ENCODE measurements around the gene PBX3. TPM values are rescaled to one million over a fixed set of nuclear protein-coding genes. Genes with fewer than 3 reads are reported as not detected.

The PBX3 gene
- total and polyA plus RNA-seq, 2 experiments from 2014 or later: 133 to 134 TPM

DNA sequence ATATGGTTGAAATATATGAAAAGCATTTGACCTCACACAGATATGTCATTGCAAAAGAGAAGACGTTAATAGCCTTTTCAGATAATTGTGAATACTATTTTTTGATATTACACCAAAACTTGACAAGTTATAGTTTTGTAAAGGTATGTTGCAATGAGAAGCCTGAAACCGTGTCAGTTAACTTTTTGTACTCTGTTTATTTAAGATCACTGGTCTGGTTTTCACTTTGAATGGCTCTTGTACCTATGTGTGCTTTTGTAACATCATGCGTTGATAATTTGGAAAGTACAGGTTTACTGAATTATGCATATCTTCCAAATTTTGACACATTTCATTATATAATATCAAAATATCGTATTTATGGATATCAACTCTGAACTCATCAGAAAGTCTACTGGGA lies 177.2 kb downstream of the PBX3 start:
- no peak overlapping the region for H3K4me3 ChIP-seq
- H3K4me1 ChIP-seq (ENCODE audit: low read depth): no peaks in the 10 kb centered on the region
- peaks cover 9% of the 10 kb centered on the region for H3K36me3 ChIP-seq
- H3K9me3 ChIP-seq (ENCODE audit: low read depth): no peaks in the 10 kb centered on the region
- H3K27me3 ChIP-seq: no peaks in the 10 kb centered on the region
- DNase-seq (ENCODE audit: low read depth in 1 of 2, low spot score in 1 of 2): no peak
- TF ChIP-seq, protein P1, sequence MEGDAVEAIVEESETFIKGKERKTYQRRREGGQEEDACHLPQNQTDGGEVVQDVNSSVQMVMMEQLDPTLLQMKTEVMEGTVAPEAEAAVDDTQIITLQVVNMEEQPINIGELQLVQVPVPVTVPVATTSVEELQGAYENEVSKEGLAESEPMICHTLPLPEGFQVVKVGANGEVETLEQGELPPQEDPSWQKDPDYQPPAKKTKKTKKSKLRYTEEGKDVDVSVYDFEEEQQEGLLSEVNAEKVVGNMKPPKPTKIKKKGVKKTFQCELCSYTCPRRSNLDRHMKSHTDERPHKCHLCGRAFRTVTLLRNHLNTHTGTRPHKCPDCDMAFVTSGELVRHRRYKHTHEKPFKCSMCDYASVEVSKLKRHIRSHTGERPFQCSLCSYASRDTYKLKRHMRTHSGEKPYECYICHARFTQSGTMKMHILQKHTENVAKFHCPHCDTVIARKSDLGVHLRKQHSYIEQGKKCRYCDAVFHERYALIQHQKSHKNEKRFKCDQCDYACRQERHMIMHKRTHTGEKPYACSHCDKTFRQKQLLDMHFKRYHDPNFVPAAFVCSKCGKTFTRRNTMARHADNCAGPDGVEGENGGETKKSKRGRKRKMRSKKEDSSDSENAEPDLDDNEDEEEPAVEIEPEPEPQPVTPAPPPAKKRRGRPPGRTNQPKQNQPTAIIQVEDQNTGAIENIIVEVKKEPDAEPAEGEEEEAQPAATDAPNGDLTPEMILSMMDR (IDR thresholded peaks at IDR 0.05; ENCODE audit: low read depth, low read length): no peak
- H3K27ac ChIP-seq: no peak overlapping the region

DNA sequence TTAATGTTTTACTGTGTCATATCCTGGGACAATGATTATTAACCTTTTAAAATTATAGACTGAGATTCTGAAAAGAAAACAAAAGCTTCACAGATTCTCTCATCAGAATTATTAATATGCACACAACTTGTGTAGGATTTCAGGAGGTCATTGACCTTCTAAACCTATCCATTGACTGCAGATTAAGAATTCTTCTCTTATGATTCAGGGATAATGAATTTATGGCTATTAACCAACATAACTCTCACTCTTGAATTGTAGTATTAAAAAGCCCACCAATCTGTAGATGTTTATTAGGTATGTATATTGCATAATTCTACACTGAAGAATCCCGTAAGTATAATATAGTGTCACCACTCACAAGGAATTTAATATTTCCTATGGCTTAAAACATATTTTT lies 179.8 kb downstream of the PBX3 start:
- Histone ChIP-seq H3K4me1 (ENCODE audit: low read depth) (no peaks in the 10 kb centered on the region), H3K9me3 (ENCODE audit: low read depth) (no peaks in the 10 kb centered on the region), H3K27ac (no peak overlapping the region), H3K27me3 (no peaks in the 10 kb centered on the region), H3K36me3 (peaks cover 22% of the 10 kb centered on the region), H3K4me3 (no peak overlapping the region)
- DNase-seq (ENCODE audit: low read depth in 1 of 2, low spot score in 1 of 2): no peak
- TF ChIP-seq, protein P1 (IDR thresholded peaks at IDR 0.05; ENCODE audit: low read depth, low read length): no peak

- Histone ChIP-seq H3K27me3 (no peaks in the 10 kb centered on the region), H3K27ac (peak overlapping the region; percentile 13), H3K36me3 (peaks cover 22% of the 10 kb centered on the region), H3K4me3 (no peak overlapping the region), H3K9me3 (ENCODE audit: low read depth) (no peaks in the 10 kb centered on the region), H3K4me1 (ENCODE audit: low read depth) (no peaks in the 10 kb centered on the region)
- TF ChIP-seq, protein P1 (IDR thresholded peaks at IDR 0.05; ENCODE audit: low read depth, low read length): no peak
- no peak for DNase-seq (ENCODE audit: low read depth in 1 of 2, low spot score in 1 of 2)
Measured at GRCh38 chr9:125929846-125930245, 182.7 kb downstream of the PBX3 start.

- Histone ChIP-seq H3K27me3 (no peaks in the 10 kb centered on the region), H3K27ac (no peak overlapping the region), H3K36me3 (peaks cover 36% of the 10 kb centered on the region), H3K9me3 (ENCODE audit: low read depth) (no peaks in the 10 kb centered on the region), H3K4me1 (ENCODE audit: low read depth) (peaks cover 2% of the 10 kb centered on the region), H3K4me3 (no peak overlapping the region)
- TF ChIP-seq, protein P1 (IDR thresholded peaks at IDR 0.05; ENCODE audit: low read depth, low read length): no peak
- no peak for DNase-seq (ENCODE audit: low read depth in 1 of 2, low spot score in 1 of 2)
Measured at GRCh38 chr9:125931211-125931610, 184.0 kb downstream of the PBX3 start.

DNA sequence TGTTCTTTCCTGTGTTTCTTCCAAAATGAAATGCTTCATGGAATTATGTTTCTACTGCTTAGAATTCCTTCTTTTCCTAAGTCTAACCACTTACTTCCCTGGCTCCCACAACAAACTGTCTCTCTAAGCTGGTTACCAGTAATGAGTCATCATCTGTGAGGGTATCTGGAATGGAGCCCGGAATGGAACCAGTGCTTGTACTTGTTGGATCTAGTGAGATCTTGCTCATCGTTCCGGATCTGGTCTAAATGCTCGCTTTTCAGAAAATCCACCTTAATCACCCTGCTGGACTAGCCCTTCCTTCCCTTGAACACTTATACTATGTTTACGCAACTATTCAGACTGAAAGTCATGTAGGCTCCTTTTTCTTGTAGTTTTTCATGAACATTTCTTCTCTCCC lies 184.8 kb downstream of the PBX3 start:
- peaks cover 44% of the 10 kb centered on the region for H3K36me3 ChIP-seq
- TF ChIP-seq, protein P1 (IDR thresholded peaks at IDR 0.05; ENCODE audit: low read depth, low read length): no peak
- no peak overlapping the region for H3K27ac ChIP-seq
- H3K4me1 ChIP-seq (ENCODE audit: low read depth): peaks cover 6% of the 10 kb centered on the region
- peak in 1 of 2 donors; percentile 96 for DNase-seq (ENCODE audit: low read depth in 1 of 2, low spot score in 1 of 2)
- H3K4me3 ChIP-seq: no peak overlapping the region
- H3K9me3 ChIP-seq (ENCODE audit: low read depth): no peaks in the 10 kb centered on the region
- no peaks in the 10 kb centered on the region for H3K27me3 ChIP-seq
